WERI-Rb-1 (cell line): Measurements from ENCODE around the gene SPTBN5.

Source experiments
- DNase-seq: peaks from one replicate; pipeline ENCODE4 v3.0.0-alpha.2; 2020
- H3K27ac ChIP-seq: fragments of 250-450 bp; sonication (Bioruptor Pico); 2 replicates; pipeline ENCODE4 v1.5.1; 2020; ENCODE audit warnings: mild to moderate bottlenecking, moderate library complexity
- H3K27me3 ChIP-seq: fragments of 250-450 bp; sonication (Bioruptor Pico); 2 replicates; pipeline ENCODE4 v1.5.1; 2021; ENCODE audit warnings: mild to moderate bottlenecking, low read depth, moderate library complexity; ENCODE audit not compliant: insufficient read depth, severe bottlenecking
- H3K36me3 ChIP-seq: fragments of 250-450 bp; sonication (Bioruptor Pico); 2 replicates; pipeline ENCODE4 v1.5.1; 2020; ENCODE audit warnings: mild to moderate bottlenecking, moderate library complexity
- H3K4me3 ChIP-seq: 2 replicates; pipeline ENCODE4 v1.5.1; 2011; ENCODE audit warnings: low read depth, mild to moderate bottlenecking, control low read depth, low read length
- H3K9me3 ChIP-seq: fragments of 250-450 bp; sonication (Bioruptor Pico); 2 replicates; pipeline ENCODE4 v1.5.1; 2021; ENCODE audit warnings: mild to moderate bottlenecking, moderate library complexity; ENCODE audit not compliant: severe bottlenecking
- TF ChIP-seq, protein P1 (sequence below): IDR thresholded peaks from 2 replicates; pipeline ENCODE4 v1.5.1; 2011; ENCODE audit warnings: low read depth, mild to moderate bottlenecking, control low read depth, inconsistent platforms, low read length

The SPTBN5 gene

DNA sequence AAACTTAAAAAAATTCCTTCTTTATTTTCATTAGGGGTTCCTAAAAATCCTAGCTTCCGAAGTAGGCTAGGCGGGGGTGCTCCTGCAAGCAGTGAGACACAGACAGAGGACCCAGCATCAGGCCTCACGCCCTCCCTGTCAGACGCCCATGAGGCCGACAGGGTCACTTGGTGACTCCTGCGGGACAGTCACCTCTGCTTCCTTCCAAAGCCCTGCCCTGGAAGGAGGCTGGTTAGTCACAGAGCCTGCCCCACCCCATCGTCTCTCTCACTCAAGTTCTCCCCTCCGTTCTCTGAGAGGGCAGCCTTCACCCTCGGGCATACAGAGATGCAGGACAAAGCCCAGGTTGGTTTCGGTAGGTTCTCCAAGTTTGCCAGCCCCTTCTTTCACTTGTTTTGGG, 39.9 kb upstream of the SPTBN5 start:
- DNase-seq = no peak
- Histone ChIP-seq H3K4me3 (no peak overlapping the region), H3K27me3 (no peaks in the 10 kb centered on the region), H3K36me3 (no peaks in the 10 kb centered on the region), H3K9me3 (no peaks in the 10 kb centered on the region), H3K27ac (no peak overlapping the region)
- TF ChIP-seq, protein P1, sequence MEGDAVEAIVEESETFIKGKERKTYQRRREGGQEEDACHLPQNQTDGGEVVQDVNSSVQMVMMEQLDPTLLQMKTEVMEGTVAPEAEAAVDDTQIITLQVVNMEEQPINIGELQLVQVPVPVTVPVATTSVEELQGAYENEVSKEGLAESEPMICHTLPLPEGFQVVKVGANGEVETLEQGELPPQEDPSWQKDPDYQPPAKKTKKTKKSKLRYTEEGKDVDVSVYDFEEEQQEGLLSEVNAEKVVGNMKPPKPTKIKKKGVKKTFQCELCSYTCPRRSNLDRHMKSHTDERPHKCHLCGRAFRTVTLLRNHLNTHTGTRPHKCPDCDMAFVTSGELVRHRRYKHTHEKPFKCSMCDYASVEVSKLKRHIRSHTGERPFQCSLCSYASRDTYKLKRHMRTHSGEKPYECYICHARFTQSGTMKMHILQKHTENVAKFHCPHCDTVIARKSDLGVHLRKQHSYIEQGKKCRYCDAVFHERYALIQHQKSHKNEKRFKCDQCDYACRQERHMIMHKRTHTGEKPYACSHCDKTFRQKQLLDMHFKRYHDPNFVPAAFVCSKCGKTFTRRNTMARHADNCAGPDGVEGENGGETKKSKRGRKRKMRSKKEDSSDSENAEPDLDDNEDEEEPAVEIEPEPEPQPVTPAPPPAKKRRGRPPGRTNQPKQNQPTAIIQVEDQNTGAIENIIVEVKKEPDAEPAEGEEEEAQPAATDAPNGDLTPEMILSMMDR = no peak

DNA sequence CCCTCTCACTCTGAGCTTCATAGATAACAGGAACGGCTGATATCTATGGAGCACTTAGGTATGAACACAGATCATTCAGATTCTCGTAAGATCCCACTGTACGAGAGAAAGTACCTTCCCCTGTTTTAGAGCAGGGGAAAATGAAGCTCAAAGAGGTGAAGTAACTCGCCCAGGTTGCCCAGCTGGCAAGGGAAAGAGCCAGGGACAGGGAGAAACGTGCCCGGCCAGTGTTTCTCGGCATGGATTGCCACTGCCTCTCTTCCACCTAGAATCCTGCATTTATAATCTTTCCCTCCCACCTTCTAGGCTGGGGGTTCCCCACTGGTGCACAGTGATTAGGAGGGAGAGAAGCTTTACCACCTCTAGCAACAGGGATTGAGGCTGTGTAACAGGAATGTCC, 39.5 kb upstream of the SPTBN5 start:
- no peaks in the 10 kb centered on the region for H3K9me3 ChIP-seq
- TF ChIP-seq, protein P1 = no peak
- no peak overlapping the region for H3K27ac ChIP-seq
- H3K27me3 ChIP-seq = no peaks in the 10 kb centered on the region
- H3K36me3 ChIP-seq = no peaks in the 10 kb centered on the region
- DNase-seq = no peak
- H3K4me3 ChIP-seq = no peak overlapping the region

GRCh38 chr15:41932511-41933289, 38.8 kb upstream of the SPTBN5 start:
- no peaks in the 10 kb centered on the region for H3K9me3 ChIP-seq
- TF ChIP-seq, protein P1 = no peak
- H3K4me3 ChIP-seq = no peak overlapping the region
- DNase-seq = no peak
- H3K27ac ChIP-seq = no peak overlapping the region
- no peaks in the 10 kb centered on the region for H3K27me3 ChIP-seq
- H3K36me3 ChIP-seq = no peaks in the 10 kb centered on the region

DNA sequence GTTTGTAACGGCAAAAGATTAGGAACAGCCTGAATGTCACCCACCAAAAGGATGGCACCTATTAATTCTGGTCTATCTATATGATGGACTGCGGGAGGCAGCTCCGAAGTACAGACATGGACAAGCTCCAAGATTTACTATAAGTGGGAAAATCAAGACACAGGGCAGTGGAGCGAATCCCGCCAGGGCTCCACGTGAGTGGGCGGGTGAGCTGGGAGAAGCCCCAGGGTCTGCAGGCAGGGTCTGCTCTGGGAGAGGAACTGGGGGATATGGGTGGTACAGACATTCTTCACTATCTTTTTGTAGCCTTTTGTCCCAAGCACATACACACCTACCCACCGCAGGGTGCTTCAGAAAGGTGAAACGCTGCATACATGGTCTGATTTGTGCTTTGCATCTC, 38.2 kb upstream of the SPTBN5 start:
- Histone ChIP-seq H3K36me3 (no peaks in the 10 kb centered on the region), H3K27me3 (no peaks in the 10 kb centered on the region), H3K27ac (no peak overlapping the region), H3K4me3 (no peak overlapping the region), H3K9me3 (no peaks in the 10 kb centered on the region)
- no peak for DNase-seq
- TF ChIP-seq, protein P1 = no peak

DNA sequence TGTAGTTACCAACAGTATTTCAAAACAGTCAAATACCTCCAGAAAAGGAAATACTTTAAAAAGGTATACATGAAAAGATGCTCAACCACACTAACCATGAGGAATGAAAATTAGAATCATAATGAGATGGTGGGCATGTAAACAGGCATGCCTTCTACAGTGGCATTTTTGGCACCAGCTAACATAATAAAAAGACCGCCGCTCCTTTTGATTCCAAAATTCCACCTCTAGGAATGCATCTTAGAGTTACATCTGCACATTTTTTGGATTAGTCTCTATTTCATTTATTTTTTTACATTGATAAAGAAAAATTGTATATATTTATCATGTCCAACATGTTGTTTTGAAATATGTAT, 37.0 kb upstream of the SPTBN5 start:
- DNase-seq = no peak
- Histone ChIP-seq H3K4me3 (no peak overlapping the region), H3K36me3 (no peaks in the 10 kb centered on the region), H3K27ac (no peak overlapping the region), H3K9me3 (no peaks in the 10 kb centered on the region), H3K27me3 (no peaks in the 10 kb centered on the region)
- TF ChIP-seq, protein P1 = no peak
